GM12892 (cell line): ENCODE data around the gene MRPL10.

ENCODE experiments used
- POLR2A ChIP-seq: IDR thresholded peaks from 2 replicates; pipeline ENCODE4 v1.6.1; 2011; ENCODE audit warnings: low read depth, low read length, control low read depth
- TAF1 ChIP-seq: IDR thresholded peaks from 2 replicates; pipeline ENCODE4 v1.6.1; 2011; ENCODE audit warnings: low read depth, mild to moderate bottlenecking, control low read depth, low read length, borderline replicate concordance

DNA sequence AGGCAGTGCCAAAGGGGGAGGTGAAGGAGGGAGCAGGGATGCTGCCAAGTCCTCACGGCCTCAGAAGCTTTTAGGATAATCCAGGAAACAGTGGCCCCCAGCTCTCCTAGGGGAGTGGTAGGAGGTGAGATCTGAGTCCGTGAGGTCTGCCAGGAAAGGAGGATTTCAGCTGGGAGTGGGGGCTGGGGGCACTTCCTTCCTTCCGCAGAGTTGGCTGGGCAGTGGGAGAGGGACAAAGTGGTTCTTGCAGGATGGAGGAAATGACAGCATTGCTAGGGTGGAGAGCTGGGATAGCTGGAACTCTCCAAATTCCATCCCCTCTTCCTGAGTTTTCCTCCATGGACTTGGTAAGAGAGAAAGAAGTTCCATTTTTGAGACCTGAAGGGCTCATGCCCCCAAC is 24.4 kb upstream of the MRPL10 start:
- TF ChIP-seq TAF1 (no peak), POLR2A (no peak)
